ENCODE data around the gene HHAT. TPM values are rescaled to one million over a fixed set of nuclear protein-coding genes. Genes with fewer than 3 reads are reported as not detected.

HHAT gene
- total RNA-seq, 2 donors from 2014 or later = 1.6 to 2.0 TPM

DNA sequence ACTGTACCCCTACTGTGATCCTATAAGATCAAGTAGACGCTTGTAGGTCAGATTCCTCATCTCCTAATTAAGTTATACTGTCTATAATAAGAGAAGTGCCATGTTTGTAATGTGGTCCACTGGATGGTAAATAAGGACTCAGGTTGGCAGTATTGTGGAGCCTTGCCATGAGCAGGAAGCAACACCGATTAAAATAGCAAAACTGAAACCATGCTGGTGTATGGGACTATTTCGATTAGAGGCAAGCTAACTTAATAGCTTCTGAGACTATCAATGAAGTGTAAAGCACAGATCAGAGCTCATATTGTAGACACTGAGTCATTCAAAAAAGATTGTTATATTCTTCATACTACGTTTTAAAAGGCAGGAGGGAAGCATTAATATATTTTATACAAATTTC is 348.8 kb downstream of the HHAT start:
- DNase-seq (ENCODE audit: low spot score) = no peak
- no peak overlapping the region for H3K4me3 ChIP-seq
- no peaks in the 10 kb centered on the region for H3K36me3 ChIP-seq
- H3K9me3 ChIP-seq = no peaks in the 10 kb centered on the region
- no peaks in the 10 kb centered on the region for H3K27me3 ChIP-seq
- H3K27ac ChIP-seq = no peak overlapping the region
- H3K4me1 ChIP-seq = no peaks in the 10 kb centered on the region
- TF ChIP-seq, protein P1, sequence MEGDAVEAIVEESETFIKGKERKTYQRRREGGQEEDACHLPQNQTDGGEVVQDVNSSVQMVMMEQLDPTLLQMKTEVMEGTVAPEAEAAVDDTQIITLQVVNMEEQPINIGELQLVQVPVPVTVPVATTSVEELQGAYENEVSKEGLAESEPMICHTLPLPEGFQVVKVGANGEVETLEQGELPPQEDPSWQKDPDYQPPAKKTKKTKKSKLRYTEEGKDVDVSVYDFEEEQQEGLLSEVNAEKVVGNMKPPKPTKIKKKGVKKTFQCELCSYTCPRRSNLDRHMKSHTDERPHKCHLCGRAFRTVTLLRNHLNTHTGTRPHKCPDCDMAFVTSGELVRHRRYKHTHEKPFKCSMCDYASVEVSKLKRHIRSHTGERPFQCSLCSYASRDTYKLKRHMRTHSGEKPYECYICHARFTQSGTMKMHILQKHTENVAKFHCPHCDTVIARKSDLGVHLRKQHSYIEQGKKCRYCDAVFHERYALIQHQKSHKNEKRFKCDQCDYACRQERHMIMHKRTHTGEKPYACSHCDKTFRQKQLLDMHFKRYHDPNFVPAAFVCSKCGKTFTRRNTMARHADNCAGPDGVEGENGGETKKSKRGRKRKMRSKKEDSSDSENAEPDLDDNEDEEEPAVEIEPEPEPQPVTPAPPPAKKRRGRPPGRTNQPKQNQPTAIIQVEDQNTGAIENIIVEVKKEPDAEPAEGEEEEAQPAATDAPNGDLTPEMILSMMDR (IDR thresholded peaks at IDR 0.05) = no peak

DNA sequence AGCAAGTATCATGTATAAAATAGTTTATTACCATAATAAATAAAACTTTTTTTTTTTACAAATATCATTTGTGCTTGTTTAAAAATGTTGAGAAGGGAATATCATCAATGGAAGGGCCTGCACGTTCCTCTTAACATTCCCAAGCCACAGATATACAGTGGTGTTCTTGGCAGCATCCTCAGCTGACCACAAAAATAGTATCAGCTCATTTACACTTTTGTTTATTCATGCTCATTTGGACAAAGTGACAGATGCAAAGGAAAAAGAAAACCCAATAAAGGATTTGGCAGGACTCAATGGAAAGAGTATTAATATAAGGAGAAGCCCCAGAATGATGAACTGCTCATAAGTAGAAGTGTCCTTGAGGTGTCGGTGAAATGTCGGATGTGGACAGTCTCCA is 349.6 kb downstream of the HHAT start:
- no peaks in the 10 kb centered on the region for H3K27me3 ChIP-seq
- TF ChIP-seq, protein P1 (IDR thresholded peaks at IDR 0.05) = no peak
- H3K4me3 ChIP-seq = no peak overlapping the region
- H3K27ac ChIP-seq = no peak overlapping the region
- H3K9me3 ChIP-seq = no peaks in the 10 kb centered on the region
- no peaks in the 10 kb centered on the region for H3K4me1 ChIP-seq
- DNase-seq (ENCODE audit: low spot score) = no peak
- no peaks in the 10 kb centered on the region for H3K36me3 ChIP-seq

DNA sequence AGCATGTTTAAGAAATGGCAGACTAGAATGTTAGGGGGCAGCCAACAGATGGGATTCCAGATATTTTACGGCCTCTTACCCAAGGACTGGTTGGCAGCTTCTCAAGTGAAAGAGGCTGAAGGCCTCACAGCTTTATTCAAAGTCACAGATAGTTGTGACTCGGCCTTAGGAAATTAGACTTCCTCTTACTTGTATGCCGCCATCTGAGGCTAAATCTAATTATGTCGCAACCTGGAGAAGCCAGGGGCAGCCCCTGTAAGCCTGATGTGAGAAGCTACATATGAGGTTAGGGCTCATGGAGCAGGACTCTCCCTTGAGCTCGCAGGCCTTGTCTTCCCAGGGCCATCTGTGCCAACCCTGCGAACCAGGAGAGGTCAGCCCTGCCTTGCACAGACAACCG is 352.5 kb downstream of the HHAT start:
- Histone ChIP-seq H3K4me3 (no peak overlapping the region), H3K27ac (no peak overlapping the region)
- TF ChIP-seq, protein P1 (IDR thresholded peaks at IDR 0.05) = no peak

DNA sequence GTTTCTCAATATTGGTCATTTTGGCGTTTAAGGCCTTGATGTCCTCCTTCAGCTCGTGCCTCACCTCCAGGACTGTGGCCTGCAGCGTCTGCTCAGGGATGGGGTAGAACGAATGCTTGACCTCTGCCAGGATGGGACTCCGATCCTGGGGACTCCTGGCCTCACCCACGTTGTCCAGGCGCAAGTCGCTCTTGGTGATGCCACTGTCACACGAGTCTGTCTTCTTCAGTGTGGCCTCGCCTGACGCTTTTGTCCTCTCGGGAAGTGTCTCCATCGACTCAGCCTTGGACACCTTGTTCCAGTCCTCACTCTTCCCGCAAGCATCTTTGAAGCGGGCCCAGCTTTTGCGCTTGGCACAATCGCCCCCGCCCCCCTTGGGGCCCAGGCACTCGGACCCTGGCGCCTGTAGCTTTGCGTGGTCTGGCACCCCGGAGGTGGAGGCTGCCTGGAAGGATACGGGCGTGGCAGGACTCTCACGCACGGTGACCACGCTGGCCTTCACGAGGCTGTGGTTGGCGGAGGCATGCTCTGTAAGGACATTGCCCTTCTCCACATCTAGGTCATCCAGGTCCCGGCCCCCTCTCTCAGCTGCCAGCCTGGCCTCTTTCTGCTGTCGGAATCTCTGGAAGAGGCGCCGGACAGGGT is 354.8 kb downstream of the HHAT start:
- Histone ChIP-seq H3K27me3 (no peaks in the 10 kb centered on the region), H3K36me3 (no peaks in the 10 kb centered on the region), H3K4me1 (no peaks in the 10 kb centered on the region), H3K9me3 (no peaks in the 10 kb centered on the region), H3K27ac (no peak overlapping the region), H3K4me3 (no peak overlapping the region)
- TF ChIP-seq, protein P1 (IDR thresholded peaks at IDR 0.05) = no peak
- no peak for DNase-seq (ENCODE audit: low spot score)

More for the DNA sequence above, 352.5 kb downstream of the HHAT start:
- DNase-seq (ENCODE audit: low spot score) = no peak
- no peaks in the 10 kb centered on the region for H3K4me1 ChIP-seq
- H3K9me3 ChIP-seq = no peaks in the 10 kb centered on the region
- H3K27me3 ChIP-seq = no peaks in the 10 kb centered on the region
- H3K36me3 ChIP-seq = no peaks in the 10 kb centered on the region

DNA sequence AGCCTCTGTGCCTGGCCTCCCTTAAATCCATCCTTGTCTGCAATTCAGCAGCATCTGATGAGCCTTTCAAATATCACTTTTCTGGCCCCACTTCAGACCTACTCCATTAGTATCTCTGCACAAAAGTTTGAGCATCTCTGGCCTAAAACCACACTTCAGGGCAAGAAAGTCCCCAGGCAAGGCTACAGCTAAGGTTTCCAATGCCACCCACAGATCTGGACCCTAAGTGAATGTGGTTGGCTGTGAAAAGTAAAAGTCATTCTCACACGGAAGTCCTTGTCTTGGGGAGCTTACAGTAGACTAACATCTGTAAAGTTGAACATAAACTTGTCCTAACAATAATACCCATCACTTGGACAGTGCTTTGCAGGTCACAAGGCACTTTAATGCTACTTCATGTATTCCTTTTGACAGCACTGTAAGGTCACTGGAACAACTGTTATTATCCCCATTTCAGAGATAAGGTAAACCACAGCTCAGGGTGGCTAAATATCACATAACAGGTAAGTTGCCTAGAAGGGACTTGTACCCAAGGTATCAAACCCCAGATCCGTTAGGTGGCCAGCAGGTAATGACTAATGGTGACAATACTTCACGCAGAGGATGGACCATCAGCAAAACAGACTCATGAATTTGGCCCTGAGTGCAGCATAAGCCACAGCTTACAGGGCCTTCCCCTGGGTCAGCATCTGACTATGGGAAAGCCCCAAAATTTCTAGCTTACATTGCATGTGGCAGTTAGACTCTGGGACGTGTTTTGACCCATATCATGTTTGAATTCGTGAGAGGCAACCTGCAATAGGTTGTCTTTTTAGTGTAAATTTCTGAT is 356.0 kb downstream of the HHAT start:
- no peaks in the 10 kb centered on the region for H3K4me1 ChIP-seq
- TF ChIP-seq, protein P1 (IDR thresholded peaks at IDR 0.05) = no peak
- H3K9me3 ChIP-seq = no peaks in the 10 kb centered on the region
- no peaks in the 10 kb centered on the region for H3K36me3 ChIP-seq
- H3K27ac ChIP-seq = no peak overlapping the region
- DNase-seq (ENCODE audit: low spot score) = no peak
- no peak overlapping the region for H3K4me3 ChIP-seq
- no peaks in the 10 kb centered on the region for H3K27me3 ChIP-seq

Measured in right atrium auricular region (tissue), 2 donors.